ENCODE data around the gene S100A2. TPM values are rescaled to one million over a fixed set of nuclear protein-coding genes. Genes with fewer than 3 reads are reported as not detected.
A peak's percentile ranks its signal among the peaks of the same experiment; 100 is the strongest.

S100A2 gene
- total and polyA plus RNA-seq, 2 of the 13 experiments (the other 11 are each of a cell fraction or from before 2014, with no cell fraction given), result 1.2 TPM

- TF ChIP-seq ZNF382 (CRISPR knock-in tag; IDR thresholded peaks at IDR 0.05; ENCODE audit: borderline replicate concordance) (no peak), EZH2 (conservative IDR thresholded peaks at IDR 0.05; ENCODE audit: low read depth, low read length) (no peak), PLSCR1 (CRISPR knock-in tag; IDR thresholded peaks at IDR 0.05; ENCODE audit: borderline replicate concordance) (no peak), ADNP (CRISPR knock-in tag; IDR thresholded peaks at IDR 0.05) (no peak), ZBTB3 (CRISPR knock-in tag; IDR thresholded peaks at IDR 0.05; ENCODE audit: borderline replicate concordance, low read depth) (no peak), YY1 (IDR thresholded peaks at IDR 0.05; ENCODE audit: insufficient read depth, insufficient replicate concordance, low read depth, low read length) (peak; percentile 17), RFX1 (IDR thresholded peaks at IDR 0.05) (no peak), CBX5 (CRISPR knock-in tag; IDR thresholded peaks at IDR 0.05; ENCODE audit: borderline replicate concordance) (no peak), JARID2 (CRISPR knock-in tag; IDR thresholded peaks at IDR 0.05; ENCODE audit: insufficient replicate concordance) (no peak), ZNF773 (CRISPR knock-in tag; IDR thresholded peaks at IDR 0.05; ENCODE audit: borderline replicate concordance) (no peak), GZF1 (CRISPR knock-in tag; IDR thresholded peaks at IDR 0.05) (no peak), TSC22D2 (CRISPR knock-in tag; IDR thresholded peaks at IDR 0.05; ENCODE audit: borderline replicate concordance) (no peak), ZNF580 (CRISPR knock-in tag; IDR thresholded peaks at IDR 0.05; ENCODE audit: borderline replicate concordance, low read depth) (no peak), NCOR1 (IDR thresholded peaks at IDR 0.05; ENCODE audit: borderline replicate concordance, low read length) (0 out of 2 replicates have a peak, but pooled peaks have one; percentile 45), NRL (CRISPR knock-in tag; IDR thresholded peaks at IDR 0.05; ENCODE audit: borderline replicate concordance) (no peak), MTA3 (CRISPR knock-in tag; IDR thresholded peaks at IDR 0.05) (no peak), PRPF4 (IDR thresholded peaks at IDR 0.05; ENCODE audit: low read depth, low read length, poor library complexity, severe bottlenecking) (no peak), REL (CRISPR knock-in tag; conservative IDR thresholded peaks at IDR 0.05) (no peak), ZNF367 (CRISPR knock-in tag; IDR thresholded peaks at IDR 0.05; ENCODE audit: borderline replicate concordance) (no peak), KLF9 (CRISPR knock-in tag; IDR thresholded peaks at IDR 0.05; ENCODE audit: low read depth) (no peak), ZSCAN5A (CRISPR knock-in tag; IDR thresholded peaks at IDR 0.05; ENCODE audit: borderline replicate concordance) (no peak), GLI4 (CRISPR knock-in tag; IDR thresholded peaks at IDR 0.05; ENCODE audit: borderline replicate concordance) (no peak), XRCC5 (optimal IDR thresholded peaks at IDR 0.05; ENCODE audit: low read length) (peak; percentile 64), ZNF3 (CRISPR knock-in tag; IDR thresholded peaks at IDR 0.05) (no peak), ESRRA (CRISPR knock-in tag; IDR thresholded peaks at IDR 0.05; ENCODE audit: low read depth) (no peak)
These were observed 32.7 kb downstream of the S100A2 start (continued) for GRCh38 chr1:153532769-153533599.

Data from HepG2 (cell line).